K562 (cell line): ENCODE measurements around the gene NELFA.

Source experiments
- DNMT1 ChIP-seq: fragments of 450-650 bp; IDR thresholded peaks from 2 replicates; pipeline ENCODE4 v1.6.1; 2016; ENCODE audit warnings: antibody characterized with exemption, mild to moderate bottlenecking
- JUND ChIP-seq, 2 experiments: IDR thresholded peaks; 2 replicates in 1 of 2; 3 replicates in 1 of 2; pipeline ENCODE4 v1.6.1; 2011; ENCODE audit warnings: borderline replicate concordance in 2 of 2, low read depth in 2 of 2, low read length in 2 of 2, improper control_type of control experiment in 1 of 2, missing biosample characterization in 1 of 2, missing genetic modification characterization in 1 of 2, missing genetic modification reagents in 1 of 2

DNA sequence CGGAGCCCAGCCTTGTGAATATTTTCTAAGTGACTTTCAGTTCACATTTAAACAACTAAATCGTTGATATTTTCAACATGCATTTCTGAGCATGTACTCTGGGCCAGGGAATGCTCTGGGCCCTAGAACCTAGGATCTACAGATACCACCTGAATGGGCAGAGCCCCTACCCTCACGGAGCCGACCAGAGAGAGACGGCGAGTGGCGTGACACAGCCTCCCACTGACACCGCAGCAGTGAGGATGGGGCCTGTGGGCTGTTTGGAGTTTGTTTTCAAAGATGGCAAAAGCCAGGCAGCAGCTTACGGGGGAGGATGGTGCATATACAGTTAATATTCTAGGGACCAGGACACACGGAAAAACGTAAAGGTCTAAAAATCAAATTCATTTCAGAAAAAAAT is 17.7 kb downstream of the NELFA start:
- TF ChIP-seq JUND (IDR thresholded peaks at IDR 0.05; ENCODE audit: borderline replicate concordance, low read depth, low read length) (no peak), JUND (tag; IDR thresholded peaks at IDR 0.05; ENCODE audit: borderline replicate concordance, low read depth, low read length) (no peak), DNMT1 (no peak)
